ENCODE measurements around the gene TRPV4.

TRPV4 gene

DNA sequence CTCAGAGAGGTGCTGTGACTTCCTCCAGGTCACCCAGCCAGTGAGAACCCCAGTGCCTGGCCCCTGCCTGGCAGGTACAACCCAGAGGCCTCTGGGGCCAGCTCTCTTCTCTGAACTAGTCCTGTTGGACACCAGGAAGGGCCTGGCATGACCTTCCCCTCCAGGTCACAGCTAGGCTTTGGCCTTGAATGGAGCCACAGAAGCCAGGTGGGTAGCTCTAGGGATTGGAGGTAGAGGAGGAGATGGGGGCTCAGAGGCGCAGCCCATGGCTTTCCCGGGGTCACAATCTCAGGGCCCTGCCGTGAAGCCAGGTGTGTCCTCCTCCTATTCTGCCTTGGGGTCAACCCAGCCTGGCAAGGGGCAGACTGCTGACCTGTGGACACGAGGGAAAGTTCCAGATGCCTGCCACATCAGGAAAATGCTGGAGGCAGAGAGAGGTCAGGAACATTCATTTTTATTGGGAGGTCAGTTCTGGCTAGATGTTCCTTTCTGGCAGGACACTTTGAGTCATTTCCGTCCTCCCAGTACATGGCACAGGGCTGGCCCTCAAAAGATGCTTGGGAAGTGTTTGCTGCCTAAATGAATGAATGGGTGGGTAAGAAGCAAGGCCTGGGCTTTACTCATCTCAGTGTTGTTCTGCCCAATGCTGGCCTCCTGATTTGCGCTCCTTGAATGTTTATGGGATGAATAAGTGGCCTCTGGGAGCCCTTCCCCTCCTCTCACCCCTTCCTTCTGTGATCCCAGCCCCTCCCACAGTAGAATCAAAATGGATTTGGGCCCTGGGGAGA is 94.1 kb downstream of the TRPV4 start:
- no peak for DNase-seq

DNA sequence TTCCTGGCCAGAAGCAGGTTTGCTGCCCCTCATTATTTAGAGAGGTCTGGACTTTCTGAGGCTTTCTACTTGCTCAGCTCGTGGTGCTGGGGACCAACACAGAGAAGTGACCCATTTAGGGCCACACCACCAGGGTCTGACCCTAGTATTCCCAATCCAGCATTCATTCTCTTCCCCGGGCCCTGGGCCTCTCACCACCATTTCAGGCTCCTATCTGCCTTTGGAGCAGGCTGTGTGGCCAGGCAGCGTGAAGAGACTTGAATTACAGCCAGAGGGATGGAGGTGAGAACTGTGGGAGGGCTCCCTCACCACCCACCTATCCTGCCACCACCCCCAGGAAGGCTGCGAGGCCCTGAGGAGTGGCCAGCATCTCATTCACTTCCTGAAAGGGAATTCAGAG is 95.0 kb downstream of the TRPV4 start:
- no peak for DNase-seq

DNA sequence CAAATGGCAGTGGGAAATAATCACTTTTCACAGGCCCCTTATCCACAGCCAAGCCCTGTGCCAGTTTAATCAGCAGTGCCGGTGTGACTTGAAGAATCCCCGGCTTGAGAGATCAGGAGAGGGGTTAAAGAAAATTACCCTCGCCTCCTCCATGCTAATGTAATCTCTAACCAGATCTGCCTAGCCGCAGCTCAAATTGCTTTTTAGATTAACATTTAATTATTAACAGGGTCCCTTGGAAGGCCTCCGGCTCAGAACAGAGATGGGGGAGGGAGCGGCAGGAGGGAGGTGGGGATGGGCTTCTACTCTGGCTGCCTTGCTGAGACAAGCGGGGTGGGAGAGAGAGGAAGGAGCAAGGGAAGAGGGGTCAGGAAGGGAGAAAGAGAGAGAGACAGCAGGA is 95.6 kb downstream of the TRPV4 start:
- no peak for DNase-seq

DNA sequence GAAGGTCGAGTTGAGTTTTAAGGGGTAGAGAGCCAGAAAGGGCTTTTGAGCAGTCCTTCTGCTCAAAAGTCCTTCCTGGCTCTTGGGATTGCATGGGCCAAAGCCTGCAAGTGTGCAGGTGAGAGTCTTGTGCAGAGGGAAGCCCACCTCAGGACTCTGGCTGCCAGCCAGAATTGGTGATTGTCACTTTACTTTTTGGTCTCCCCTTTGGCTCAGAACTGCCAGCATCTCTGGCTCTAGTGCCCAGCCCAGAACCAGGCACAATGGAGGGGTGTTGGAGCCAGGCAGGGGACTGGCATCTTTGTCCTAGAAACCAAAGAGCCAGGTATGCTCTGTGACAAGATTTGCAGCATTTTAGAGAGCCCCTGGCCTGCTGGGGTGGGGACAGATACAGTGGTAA is 96.1 kb downstream of the TRPV4 start:
- no peak for DNase-seq

DNA sequence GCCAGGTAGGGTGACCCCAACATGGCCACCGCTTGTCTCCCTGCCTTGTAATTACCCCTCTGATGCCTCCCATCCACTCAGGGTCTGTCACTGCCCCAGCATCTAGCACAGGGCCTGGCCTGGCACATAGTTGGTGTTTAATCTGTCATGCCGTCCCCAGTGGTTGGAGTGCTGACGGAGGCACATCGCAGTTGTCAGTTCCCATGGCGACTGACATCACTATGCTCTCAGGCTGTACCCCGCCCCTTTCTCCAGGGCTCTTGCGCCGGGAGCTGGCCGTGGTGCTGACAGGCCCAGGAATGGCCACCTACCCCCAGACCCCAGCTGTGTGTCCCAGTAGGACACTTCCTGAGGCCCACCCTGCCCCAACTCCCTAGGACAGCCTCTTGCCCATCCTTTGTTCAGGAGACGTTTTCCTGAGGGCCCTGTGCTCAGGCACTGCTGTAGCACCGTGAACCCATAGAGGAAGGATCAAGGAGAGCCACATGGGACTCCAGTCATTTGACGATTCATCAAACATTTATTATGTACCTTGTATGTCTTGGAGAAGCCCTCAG is 96.6 kb downstream of the TRPV4 start:
- DNase-seq = no peak

DNA sequence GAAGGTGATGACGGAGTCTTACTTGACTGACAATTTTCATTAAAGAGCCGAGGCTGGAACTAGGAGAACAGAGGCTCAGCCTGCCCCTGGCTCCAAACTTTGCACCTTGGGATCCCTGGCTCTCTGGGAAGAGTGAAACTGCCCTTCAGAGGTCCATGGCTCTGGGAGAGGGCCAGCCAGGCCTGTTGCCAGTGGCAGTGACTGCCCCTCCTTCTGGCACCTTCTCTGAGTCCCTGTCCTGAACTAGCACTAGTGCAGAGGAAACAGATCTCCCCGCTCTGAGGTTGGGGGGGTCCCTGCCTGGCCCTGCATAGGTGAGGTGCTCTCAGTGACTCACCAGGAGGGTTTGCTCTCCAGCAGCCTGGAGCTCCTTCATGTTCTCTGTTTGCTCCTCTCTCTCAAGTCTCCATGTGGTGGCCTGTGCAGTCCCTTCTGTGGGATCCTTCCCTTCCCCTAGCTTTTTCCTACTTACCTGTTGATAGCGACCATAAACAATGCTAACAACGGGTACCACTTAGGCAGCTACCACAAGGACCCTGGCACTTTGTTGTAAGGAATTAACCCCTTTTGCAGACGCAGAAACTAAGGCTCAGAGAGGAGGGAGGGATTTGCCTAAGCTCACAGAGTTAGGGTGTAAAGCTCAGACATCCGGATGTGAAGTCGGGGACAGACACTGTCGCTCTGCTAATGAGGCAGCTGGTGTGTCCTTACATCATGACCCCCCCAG is 97.2 kb downstream of the TRPV4 start:
- no peak for DNase-seq

DNA sequence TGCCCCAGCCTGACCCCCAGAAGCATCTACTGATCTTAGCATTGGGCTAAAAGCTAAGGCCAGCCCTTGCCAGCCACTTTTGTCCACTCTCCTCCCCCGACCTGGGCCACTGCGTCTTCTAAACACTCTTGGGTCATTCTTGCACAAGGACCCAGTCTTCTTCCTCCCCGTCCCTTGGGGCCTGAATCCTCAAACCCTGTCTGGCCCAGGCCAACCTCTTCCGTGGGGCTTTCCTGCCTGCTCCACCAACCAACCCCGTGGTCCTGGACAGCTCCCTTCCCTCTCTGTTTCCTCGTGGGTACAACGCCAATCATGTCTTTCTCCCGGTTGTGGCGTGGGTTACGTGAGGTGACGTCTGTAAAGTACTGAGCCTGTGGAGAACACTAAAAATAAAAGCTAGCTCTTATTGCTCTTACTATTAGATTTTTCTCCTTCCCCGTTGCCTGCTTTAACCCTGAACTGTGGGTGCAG is 98.1 kb downstream of the TRPV4 start:
- no peak for DNase-seq

DNA sequence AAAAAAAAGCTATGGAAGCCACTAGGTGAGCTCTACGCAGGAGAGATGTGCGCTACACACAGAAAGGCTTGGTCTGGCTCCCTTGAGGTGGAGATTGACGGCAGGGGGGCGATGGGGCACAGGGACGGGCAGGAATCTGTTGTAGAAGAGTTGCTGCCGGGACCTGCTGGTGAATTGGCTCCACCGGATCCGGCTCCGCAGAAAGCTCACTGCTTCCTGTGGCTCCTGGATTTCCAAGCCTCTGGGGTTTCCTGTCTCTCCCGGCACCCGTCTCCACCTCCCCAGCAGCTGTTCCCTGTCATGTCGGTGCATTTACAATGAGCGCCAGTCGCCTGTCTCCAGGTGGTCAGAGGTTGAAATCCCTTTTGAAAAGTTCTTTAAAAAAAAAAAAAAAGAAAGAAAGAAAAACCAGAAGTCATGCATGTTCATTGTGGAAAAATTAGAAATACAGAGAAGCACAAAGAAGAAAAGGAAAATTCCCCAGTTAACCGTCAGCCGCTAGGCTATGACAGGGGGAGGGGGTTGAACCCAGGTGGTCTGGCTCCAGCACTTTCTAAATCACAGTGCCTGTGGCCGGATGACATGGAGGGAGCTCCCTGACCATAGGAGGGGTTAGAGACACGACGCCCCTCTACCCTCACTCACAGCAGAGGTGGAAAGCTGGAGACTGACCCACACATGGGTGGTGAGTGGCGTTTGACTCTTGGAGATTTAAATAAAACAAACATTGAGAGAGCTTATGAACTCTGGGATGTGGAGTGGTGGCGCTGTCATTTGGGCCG is 98.8 kb downstream of the TRPV4 start:
- DNase-seq = peak; percentile 44
